Activated CD8-positive, alpha-beta memory T cell treated with anti-CD3 and anti-CD28 coated beads for 1 hour (primary cell): ENCODE measurements around the gene ENDOG.
A peak's percentile ranks its signal among the peaks of the same experiment; 100 is the strongest.
"Not testable (repeated sequence)": the region's sequence is repeated elsewhere in the genome, so short reads cannot be mapped to it uniquely, and the experiment has no call there.

Experiments
- DNase-seq, 2 donors: peaks; one replicate each; pipeline ENCODE4 v3.0.0-alpha.2; 2020; ENCODE audit warnings: low read depth in 1 of 2; ENCODE audit errors: extremely low read depth in 1 of 2

Gene ENDOG

GRCh38 chr9:128860937-128861336 is 42.6 kb downstream of the ENDOG start:
- DNase-seq = no peak

GRCh38 chr9:128861501-128861900 is 43.2 kb downstream of the ENDOG start:
- no peak for DNase-seq

GRCh38 chr9:128862401-128862851 is 44.1 kb downstream of the ENDOG start:
- no peak for DNase-seq

GRCh38 chr9:128863647-128864046 is 45.3 kb downstream of the ENDOG start:
- peak; percentile 63 to 85 for DNase-seq

GRCh38 chr9:128870128-128870940 is 52.0 kb downstream of the ENDOG start:
- DNase-seq = no peak

GRCh38 chr9:128870941-128871265 is 52.6 kb downstream of the ENDOG start:
- DNase-seq = not testable (repeated sequence)
